A549 treated with RU486 at 1 μM for 4 hours (cell line): ENCODE data around the gene MON1B. TPM values are rescaled to one million over a fixed set of nuclear protein-coding genes. Genes with fewer than 3 reads are reported as not detected.

ENCODE experiments used
- total RNA-seq: library from RNA; stranded (reverse); fragments of 200-300 nt; extraction: Qiagen RNA extraction; gene quantifications from 5 replicates; pipeline ENCODE4 v1.2.3, GENCODE V29; 2022; ENCODE audit warnings: low read depth

Gene MON1B
- 26.8 to 43.8 TPM (median 37.0 TPM) in 5 replicates for total RNA-seq

GRCh38 chr16:77190478-77191258 is at the start of gene MON1B:
TSS of gene MON1B (plus strand) at chr16:77191190. CDS start at chr16:77191486, 296 bp downstream.

GRCh38 chr16:77199211-77199610 is 8.2 kb downstream of the MON1B start, which contains the start of gene SYCE1L:
TSS of gene SYCE1L (plus strand) at chr16:77199408. CDS start at chr16:77199452, 44 bp downstream.

Other genes starting within 250 kb of the MON1B start
- gene SYCE1L, start 8.2 kb downstream of the MON1B start, total RNA-seq: 4.4 to 9.1 TPM (median 7.9 TPM) in 5 replicates
- gene ADAMTS18, start 243.8 kb downstream of the MON1B start, total RNA-seq: 0.05 TPM in 1 of 5 replicates, not detected in the others